ENCODE data around the gene P2RX7.

The P2RX7 gene

GRCh38 chr12:121236776-121237175, 104.1 kb downstream of the P2RX7 start:
- no peak for DNase-seq

DNA sequence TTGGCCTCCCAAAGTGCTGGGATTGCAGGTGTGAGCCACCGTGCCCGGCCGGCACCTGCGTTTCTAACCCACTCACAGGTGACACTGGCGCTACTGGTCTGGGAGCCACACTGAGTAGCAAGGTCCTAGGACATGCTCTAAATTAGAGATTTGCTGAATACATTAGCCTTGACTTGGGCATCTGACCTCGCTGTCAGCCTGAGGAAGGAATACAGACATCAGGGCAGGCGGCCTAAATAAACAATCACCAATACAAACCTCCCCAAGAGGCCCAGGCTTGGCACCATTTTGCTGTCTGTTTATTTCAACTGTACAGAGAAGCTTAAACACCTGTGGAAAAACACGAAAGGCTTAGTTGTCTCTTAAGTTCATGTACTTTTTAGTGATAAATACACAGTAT, 104.7 kb downstream of the P2RX7 start:
- no peak for DNase-seq
